Fibroblast of skin of scalp (primary cell): ENCODE results near the gene HBA1.
"Not testable (repeated sequence)": the region's sequence is repeated elsewhere in the genome, so short reads cannot be mapped to it uniquely, and the experiment has no call there.

ENCODE experiments used
- DNase-seq: peaks from one replicate; pipeline ENCODE4 v3.0.0-alpha.2; 2013

Gene HBA1

DNA sequence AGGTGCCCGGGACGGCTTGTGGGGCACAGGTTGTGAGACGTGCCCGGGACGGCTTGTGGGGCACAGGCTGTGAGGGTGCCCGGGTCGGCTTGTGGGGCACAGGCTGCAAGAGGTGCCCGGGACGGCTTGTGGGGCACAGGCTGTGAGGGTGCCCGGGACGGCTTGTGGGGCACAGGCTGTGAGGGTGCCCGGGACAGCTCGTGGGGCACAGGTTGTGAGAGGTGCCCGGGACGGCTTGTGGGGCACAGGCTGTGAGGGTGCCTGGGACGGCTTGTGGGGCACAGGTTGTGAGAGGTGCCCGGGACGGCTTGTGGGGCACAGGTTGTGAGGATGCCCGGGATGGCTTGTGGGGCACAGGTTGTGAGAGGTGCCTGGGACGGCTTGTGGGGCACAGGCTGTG is 16.2 kb upstream of the HBA1 start:
- not testable (repeated sequence) for DNase-seq

DNA sequence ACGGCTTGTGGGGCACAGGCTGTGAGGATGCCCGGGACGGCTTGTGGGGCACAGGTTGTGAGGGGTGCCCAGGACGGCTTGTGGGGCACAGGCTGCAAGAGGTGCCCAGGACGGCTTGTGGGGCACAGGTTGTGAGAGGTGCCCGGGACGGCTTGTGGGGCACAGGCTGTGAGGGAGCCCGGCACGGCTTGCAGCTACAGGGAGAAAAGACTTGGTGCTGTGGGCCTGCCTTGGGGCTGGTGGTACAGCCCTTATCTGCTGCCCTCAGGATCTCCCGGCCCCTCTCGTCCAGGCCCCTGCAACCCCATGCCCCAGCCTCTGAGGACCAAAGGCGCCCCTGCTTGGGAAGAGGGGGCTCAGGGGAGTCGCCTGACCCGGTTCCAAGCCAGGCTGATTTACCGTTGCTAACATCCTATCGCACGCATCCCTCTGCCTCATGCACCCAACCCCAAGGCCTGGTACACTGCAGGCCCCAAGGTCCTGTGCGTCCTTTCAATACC is 15.7 kb upstream of the HBA1 start:
- no peak for DNase-seq

DNA sequence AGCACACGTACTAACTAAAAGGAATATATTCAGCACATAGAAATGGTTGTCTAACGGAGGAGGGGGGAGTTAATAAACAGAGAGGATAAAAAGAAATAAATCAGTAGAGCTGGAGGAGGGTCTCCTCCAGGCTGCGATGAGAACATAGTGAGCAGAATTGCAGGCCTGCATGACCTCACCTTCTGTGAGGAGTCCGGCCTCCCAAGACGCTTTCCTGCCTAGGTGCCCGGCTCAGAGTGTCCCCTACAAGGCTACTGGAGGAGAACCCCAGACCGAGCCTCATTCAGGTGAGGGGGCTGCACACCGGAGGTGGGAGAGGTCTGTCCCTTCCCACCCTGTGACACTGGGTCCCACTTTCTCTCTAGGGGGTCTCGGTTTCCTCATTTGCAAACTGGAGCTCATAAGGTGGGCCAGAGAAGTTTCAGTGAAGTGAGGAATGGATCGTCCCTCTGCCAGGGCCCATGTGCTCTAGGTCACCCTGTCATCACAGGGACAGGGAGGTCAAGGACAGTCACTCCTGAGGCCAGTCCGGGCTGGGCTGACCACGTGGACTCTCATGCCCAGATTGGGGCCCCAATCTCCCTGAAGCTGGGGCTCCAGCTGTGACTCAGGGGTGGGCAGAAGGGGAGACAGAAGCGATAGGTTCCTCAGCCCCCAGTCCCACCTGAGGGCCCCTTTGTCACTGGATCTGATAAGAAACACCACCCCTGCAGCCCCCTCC is 14.0 kb upstream of the HBA1 start:
- no peak for DNase-seq

DNA sequence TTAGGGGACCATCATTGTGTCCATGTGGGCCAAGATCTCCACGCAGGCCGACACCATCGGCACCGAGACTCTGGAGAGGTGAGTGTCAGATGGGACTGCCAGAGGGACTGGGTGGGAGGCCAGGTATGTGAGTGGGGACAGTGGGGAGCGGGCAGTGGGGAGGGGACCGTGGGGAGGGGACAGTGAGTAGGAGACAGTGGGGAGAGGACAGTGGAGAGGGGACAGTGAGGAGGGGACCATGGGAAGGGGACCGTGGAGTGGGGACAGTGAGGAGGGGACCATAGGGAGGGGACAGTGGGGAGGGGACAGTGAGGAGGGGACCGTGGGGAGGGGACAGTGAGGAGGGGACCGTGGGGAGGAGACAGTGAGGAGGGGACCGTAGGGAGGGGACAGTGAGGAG is 13.3 kb upstream of the HBA1 start:
- DNase-seq: not testable (repeated sequence)

DNA sequence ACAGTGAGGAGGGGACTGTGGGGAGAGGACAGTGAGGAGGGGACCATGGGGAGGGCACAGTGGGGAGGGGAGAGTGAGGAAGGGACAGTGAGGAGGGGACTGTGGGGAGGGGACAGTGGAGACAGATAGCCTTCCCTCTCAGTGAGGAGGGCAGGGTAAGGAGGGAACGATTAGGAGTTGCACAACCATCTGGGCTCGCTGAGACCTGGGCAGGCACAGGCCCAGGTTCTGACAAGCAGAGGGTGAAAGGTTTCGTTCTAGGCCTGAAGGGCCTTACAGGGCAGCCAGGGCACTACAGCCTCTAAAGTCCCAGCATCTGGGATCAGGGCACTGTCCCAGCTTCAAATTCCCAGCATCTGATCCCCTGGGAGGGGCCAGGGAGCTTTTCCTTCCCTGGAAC is 12.8 kb upstream of the HBA1 start:
- DNase-seq: not testable (repeated sequence)

DNA sequence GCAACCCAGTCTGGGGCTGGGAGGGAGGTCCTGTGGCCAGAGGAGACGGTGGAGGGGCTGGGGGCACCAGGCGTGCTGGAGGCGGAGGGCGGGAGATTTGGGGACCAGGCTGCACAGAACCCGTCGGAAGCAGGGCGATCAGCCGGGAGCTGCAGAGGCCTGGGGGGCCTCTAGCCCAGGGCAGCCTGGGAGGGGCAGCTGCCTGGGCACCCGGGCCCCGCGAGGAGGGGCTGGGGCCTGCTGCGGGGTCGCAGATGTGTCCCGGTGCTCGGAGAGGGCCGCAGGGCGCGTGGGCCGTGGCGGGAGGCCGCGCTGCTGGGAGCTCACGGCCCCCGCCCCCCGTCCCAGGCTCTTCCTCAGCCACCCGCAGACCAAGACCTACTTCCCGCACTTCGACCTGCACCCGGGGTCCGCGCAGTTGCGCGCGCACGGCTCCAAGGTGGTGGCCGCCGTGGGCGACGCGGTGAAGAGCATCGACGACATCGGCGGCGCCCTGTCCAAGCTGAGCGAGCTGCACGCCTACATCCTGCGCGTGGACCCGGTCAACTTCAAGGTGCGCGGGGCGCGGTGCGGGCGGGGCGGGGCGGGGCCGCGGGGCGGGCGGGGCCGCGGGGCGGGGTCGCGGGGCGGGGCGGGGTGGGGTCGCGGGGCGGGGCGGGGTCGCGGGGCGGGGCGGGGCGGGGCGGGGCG is 12.2 kb upstream of the HBA1 start:
- not testable (repeated sequence) for DNase-seq

DNA sequence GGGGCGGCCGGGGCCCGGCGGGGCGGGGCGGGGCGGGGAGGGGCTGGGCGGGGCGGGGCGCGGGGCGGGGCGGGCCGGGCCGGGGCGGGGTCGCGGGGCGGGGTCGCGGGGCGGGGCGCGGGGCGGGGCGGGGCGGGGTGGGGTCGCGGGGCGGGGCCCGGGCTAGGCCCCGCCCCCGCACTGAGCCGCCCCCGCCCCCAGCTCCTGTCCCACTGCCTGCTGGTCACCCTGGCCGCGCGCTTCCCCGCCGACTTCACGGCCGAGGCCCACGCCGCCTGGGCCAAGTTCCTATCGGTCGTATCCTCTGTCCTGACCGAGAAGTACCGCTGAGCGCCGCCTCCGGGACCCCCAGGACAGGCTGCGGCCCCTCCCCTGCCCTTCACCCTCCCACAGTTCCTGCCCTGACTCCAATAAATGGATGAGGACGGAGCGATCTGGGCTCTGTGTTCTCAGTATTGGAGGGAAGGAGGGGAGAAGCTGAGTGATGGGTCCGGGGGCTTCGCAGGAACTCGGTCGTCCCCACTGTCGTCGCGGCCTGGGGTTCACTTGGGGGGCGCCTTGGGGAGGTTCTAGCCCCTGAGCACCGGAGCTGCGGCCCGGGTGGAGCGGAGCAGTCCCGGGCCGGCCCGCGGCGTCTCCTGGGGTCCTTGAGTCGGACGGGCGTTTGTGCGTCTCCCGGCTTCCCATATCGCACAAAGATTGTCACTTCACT is 11.5 kb upstream of the HBA1 start:
- no peak for DNase-seq

DNA sequence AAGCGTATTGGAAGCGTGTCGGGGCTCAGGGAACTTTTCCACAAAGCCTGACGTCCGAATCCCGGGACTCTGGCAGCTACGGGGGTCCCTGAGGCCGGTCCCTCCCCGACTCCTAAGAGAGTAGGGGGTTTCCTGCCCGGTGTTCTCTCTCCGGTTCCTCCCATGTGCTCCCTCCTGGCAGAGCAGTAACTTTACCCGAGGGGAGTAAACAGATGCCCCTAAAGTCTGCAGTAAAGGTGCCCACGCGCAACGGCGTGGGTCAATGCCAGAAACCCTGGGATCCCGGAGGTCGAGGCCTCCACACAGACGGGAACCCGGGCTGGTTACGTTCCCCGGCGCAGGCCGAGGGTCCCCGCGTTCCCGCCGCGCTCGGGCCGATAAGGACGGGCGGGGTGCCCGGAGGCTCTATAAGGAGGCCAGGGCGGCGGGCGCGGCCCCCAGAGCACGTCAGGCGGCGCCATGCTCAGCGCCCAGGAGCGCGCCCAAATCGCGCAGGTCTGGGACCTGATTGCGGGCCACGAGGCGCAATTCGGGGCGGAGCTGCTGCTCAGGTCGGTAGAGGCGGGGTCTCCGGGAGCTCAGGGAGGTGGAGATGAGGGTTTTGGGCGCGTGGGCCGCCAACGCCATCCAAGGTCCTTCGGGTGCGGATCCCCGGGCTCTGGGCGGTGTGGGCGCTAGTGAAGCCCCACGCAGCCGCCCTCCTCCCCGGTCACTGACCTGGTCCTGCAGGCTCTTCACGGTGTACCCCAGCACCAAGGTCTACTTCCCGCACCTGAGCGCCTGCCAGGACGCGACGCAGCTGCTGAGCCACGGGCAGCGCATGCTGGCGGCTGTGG is 10.7 kb upstream of the HBA1 start, which contains the start of gene HBM:
TSS of gene HBM (plus strand) at position 440 of the 836 bp plus-strand sequence. CDS start at position 460, 20 bp downstream.
- no peak for DNase-seq

DNA sequence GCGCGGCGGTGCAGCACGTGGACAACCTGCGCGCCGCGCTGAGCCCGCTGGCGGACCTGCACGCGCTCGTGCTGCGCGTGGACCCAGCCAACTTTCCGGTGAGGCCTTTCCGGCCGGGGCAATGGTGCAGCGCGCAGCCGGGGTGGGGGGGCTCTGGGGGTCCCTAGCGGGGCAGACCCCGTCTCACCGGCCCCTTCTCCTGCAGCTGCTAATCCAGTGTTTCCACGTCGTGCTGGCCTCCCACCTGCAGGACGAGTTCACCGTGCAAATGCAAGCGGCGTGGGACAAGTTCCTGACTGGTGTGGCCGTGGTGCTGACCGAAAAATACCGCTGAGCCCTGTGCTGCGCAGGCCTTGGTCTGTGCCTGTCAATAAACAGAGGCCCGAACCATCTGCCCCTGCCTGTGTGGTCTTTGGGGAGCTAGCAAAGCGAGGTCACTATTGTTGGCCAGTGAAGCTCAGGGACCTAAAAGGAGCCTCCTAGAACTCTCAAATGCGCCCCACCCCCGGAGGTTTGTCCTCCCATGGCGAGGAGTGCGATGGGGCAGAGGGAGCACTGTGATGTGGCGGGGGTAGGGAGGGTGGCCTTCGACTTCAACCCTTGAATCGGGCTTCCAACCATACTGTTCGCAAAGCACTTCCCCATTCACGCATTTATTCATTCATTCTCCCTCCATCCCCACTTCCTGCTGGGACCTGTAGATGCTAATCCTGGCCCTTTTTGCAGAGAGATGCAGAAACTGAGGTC is 9.9 kb upstream of the HBA1 start:
- DNase-seq: no peak

DNA sequence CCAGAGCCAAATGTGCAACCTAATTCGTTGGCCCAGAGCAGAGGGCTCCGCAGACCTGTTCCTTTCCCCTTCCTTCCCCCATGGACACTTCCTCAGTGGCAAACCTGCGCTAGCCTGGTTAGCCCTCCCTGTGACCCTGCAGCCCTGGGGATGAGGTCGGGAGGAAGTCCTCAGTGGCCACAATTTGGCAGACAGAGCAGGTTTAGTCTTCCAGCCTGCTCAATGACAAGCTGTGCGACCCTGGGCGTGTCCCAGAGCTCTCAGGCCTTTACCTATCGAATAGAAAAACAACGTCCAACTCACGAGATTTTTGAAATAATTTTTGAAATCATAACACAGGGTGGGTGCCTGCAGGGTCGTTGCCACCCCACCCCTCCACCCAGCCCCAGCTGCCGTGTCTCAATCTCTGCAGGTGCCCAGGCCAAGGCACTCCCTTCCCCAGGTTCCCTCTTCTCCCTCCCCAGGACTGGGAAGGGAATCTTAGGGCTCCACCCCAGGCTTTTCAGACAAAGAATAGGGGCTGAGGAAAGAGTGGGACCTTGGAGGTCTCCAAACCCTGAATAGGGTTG is 9.3 kb upstream of the HBA1 start:
- no peak for DNase-seq

DNA sequence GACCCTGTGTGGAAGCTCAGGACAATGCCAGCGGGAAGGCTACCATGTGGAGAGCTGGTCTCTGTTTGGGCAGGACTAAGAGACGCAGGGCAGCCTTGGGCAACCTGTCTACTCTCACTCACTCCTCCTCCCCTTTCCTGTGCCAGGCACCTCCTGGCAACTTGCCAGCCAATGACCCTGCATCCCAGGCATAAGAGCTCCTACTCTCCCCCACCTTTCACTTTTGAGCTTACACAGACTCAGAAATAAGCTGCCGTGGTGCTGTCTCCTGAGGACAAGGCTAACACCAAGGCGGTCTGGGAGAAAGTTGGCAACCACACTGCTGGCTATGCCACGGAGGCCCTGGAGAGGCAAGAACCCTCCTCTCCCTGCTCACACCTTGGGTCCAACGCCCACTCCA is 8.1 kb upstream of the HBA1 start:
- DNase-seq: no peak

DNA sequence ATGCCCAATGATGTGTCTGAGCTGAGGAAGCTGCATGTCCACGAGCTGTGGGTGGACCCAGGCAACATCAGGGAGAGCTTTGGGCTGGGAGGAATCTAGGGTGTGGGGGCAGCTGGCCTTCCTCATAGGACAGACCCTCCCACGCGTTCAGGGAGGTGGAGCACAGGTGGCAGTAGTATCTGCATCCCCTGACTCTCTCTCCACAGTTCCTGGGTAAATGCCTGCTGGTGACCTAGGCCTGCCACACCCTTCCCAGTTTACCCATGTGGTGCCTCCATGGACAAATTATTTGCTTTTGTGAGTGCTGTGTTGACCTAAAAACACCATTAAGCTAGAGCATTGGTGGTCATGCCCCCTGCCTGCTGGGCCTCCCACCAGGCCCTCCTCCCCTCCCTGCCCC is 7.5 kb upstream of the HBA1 start:
- DNase-seq: no peak

DNA sequence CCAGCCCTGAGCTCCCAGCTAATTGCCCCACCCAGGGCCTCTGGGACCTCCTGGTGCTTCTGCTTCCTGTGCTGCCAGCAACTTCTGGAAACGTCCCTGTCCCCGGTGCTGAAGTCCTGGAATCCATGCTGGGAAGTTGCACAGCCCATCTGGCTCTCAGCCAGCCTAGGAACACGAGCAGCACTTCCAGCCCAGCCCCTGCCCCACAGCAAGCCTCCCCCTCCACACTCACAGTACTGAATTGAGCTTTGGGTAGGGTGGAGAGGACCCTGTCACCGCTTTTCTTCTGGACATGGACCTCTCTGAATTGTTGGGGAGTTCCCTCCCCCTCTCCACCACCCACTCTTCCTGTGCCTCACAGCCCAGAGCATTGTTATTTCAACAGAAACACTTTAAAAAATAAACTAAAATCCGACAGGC is 6.4 kb upstream of the HBA1 start:
- peak; percentile 38 for DNase-seq

DNA sequence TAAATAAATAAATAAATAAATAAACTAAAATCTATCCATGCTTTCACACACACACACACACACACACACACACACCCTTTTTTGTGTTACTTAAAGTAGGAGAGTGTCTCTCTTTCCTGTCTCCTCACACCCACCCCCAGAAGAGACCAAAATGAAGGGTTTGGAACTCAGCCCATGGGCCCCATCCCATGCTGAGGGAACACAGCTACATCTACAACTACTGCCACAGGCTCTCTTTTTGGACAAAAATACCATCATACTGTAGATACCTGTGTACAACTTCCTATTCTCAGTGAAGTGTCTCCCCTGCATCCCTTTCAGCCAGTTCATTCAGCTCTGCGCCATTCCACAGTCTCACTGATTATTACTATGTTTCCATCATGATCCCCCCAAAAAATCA is 5.7 kb upstream of the HBA1 start:
- DNase-seq: no peak

DNA sequence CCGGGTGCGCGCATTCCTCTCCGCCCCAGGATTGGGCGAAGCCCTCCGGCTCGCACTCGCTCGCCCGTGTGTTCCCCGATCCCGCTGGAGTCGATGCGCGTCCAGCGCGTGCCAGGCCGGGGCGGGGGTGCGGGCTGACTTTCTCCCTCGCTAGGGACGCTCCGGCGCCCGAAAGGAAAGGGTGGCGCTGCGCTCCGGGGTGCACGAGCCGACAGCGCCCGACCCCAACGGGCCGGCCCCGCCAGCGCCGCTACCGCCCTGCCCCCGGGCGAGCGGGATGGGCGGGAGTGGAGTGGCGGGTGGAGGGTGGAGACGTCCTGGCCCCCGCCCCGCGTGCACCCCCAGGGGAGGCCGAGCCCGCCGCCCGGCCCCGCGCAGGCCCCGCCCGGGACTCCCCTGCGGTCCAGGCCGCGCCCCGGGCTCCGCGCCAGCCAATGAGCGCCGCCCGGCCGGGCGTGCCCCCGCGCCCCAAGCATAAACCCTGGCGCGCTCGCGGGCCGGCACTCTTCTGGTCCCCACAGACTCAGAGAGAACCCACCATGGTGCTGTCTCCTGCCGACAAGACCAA is 4.0 kb upstream of the HBA1 start, which contains the start of gene HBA2:
TSS of gene HBA2 (plus strand) at position 503 of the 568 bp plus-strand sequence. CDS start at position 540, 37 bp downstream.
- DNase-seq: not testable (repeated sequence)

DNA sequence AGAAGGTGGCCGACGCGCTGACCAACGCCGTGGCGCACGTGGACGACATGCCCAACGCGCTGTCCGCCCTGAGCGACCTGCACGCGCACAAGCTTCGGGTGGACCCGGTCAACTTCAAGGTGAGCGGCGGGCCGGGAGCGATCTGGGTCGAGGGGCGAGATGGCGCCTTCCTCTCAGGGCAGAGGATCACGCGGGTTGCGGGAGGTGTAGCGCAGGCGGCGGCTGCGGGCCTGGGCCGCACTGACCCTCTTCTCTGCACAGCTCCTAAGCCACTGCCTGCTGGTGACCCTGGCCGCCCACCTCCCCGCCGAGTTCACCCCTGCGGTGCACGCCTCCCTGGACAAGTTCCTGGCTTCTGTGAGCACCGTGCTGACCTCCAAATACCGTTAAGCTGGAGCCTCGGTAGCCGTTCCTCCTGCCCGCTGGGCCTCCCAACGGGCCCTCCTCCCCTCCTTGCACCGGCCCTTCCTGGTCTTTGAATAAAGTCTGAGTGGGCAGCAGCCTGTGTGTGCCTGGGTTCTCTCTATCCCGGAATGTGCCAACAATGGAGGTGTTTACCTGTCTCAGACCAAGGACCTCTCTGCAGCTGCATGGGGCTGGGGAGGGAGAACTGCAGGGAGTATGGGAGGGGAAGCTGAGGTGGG is 3.1 kb upstream of the HBA1 start:
- not testable (repeated sequence) for DNase-seq

DNA sequence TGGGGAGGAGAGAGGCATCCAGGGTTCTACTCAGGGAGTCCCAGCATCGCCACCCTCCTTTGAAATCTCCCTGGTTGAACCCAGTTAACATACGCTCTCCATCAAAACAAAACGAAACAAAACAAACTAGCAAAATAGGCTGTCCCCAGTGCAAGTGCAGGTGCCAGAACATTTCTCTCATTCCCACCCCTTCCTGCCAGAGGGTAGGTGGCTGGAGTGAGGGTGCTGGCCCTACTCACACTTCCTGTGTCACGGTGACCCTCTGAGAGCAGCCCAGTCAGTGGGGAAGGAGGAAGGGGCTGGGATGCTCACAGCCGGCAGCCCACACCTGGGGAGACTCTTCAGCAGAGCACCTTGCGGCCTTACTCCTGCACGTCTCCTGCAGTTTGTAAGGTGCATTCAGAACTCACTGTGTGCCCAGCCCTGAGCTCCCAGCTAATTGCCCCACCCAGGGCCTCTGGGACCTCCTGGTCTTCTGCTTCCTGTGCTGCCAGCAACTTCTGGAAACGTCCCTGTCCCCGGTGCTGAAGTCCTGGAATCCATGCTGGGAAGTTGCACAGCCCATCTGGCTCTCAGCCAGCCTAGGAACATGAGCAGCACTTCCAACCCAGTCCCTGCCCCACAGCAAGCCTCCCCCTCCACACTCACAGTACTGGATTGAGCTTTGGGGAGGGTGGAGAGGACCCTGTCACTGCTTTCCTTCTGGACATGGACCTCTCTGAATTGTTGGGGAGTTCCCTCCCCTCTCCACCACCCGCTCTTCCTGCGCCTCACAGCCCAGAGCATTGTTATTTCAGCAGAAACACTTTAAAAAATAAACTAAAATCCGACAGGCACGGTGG is 2.3 kb upstream of the HBA1 start:
- peak; percentile 35 for DNase-seq

DNA sequence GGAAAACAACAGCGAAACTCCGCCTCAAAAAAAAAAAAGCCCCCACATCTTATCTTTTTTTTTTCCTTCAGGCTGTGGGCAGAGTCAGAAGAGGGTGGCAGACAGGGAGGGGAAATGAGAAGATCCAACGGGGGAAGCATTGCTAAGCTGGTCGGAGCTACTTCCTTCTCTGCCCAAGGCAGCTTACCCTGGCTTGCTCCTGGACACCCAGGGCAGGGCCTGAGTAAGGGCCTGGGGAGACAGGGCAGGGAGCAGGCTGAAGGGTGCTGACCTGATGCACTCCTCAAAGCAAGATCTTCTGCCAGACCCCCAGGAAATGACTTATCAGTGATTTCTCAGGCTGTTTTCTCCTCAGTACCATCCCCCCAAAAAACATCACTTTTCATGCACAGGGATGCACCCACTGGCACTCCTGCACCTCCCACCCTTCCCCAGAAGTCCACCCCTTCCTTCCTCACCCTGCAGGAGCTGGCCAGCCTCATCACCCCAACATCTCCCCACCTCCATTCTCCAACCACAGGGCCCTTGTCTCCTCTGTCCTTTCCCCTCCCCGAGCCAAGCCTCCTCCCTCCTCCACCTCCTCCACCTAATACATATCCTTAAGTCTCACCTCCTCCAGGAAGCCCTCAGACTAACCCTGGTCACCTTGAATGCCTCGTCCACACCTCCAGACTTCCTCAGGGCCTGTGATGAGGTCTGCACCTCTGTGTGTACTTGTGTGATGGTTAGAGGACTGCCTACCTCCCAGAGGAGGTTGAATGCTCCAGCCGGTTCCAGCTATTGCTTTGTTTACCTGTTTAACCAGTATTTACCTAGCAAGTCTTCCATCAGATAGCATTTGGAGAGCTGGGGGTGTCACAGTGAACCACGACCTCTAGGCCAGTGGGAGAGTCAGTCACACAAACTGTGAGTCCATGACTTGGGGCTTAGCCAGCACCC is 1.2 kb upstream of the HBA1 start:
- DNase-seq: no peak
